Gastroesophageal sphincter (tissue), 3 donors: ENCODE results near the gene PRCP.

ENCODE experiments used
- CTCF ChIP-seq, 4 experiments: fragments of 200-600 bp in 2 of 4; fragments of 450-650 bp in 2 of 4; sonication (generic) in 1 of 4; IDR thresholded peaks; one replicate each; pipeline ENCODE4 v1.5.1; 2017 to 2019; ENCODE audit warnings: antibody characterized with exemption in 4 of 4, mild to moderate bottlenecking in 2 of 4, moderate library complexity in 2 of 4
- POLR2AphosphoS5 ChIP-seq: sonication (generic); formaldehyde crosslinking; IDR thresholded peaks from one replicate; pipeline ENCODE4 v1.6.1; 2017; ENCODE audit warnings: antibody characterized with exemption

GRCh38 chr11:82832983-82833382 is 67.2 kb downstream of the PRCP start:
- no peak for TF ChIP-seq CTCF (IDR thresholded peaks at IDR 0.05)
- TF ChIP-seq POLR2AphosphoS5 = no peak
